ENCODE data around the gene TTBK1.
A peak's percentile ranks its signal among the peaks of the same experiment; 100 is the strongest.
"Not testable (repeated sequence)": the region's sequence is repeated elsewhere in the genome, so short reads cannot be mapped to it uniquely, and the experiment has no call there.

Gene TTBK1

DNA sequence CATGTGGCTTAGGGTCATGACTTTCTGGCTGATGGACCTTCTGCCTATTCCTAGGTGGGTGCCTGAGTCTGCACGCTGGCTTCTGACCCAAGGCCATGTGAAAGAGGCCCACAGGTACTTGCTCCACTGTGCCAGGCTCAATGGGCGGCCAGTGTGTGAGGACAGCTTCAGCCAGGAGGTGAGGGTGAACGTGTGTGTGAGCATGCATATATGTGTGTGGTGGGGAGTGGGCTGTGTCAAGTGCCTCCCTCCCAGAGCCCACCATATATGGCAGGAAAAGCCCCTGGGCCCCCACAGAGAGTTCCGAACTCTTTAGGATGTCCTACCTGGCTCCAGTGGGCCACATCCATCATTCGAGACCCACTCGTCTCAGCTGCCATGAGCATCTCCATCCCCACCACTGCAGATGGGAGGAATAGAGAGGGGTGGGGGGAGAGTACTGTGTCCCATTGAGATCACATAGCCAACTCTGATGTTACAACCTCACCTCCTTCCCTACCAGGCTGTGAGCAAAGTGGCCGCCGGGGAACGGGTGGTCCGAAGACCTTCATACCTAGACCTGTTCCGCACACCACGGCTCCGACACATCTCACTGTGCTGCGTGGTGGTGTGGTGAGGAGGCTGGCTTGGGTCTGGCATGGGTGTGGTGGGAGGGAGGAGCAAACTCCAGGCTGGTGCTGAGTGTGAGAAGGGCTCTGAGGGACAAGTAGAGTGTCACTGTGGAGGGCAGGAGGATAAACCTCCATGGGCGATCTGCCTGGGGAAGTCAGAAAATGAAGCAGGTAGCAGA lies 58.0 kb downstream of the TTBK1 start:
- DNase-seq (ENCODE audit: extremely low read depth in 1 of 2, low read depth in 1 of 2): no peak

DNA sequence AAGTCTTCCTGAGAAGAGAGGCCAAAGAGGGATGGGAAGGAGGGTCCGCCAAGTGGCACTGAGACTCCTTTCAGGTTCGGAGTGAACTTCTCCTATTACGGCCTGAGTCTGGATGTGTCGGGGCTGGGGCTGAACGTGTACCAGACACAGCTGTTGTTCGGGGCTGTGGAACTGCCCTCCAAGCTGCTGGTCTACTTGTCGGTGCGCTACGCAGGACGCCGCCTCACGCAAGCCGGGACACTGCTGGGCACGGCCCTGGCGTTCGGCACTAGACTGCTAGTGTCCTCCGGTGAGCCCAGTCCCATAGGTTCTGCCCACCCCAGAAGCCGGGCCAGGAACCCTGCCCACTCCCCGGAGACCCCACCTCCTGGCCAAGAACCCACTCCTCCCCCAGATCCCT lies 58.8 kb downstream of the TTBK1 start:
- DNase-seq (ENCODE audit: extremely low read depth in 1 of 2, low read depth in 1 of 2): no peak

DNA sequence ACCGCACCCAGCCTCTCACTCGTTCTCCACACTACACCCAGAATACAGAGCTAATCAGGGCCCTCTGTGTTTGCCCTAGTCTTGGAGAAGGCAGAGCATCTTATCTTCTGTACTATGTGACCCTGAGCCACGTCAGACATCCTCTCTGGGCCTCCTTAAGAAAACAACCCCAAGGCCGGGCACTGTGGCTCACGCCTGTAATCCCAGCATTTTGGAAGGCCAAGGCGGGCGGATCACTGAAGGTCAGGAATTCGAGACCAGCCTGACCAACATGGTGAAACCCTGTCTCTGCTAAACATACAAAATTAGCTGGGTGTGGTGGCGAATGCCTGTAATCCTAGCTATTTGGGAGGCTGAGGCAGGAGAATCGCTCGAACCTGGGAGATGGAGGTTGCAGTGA lies 59.7 kb downstream of the TTBK1 start:
- not testable (repeated sequence) for DNase-seq (ENCODE audit: extremely low read depth in 1 of 2, low read depth in 1 of 2)

DNA sequence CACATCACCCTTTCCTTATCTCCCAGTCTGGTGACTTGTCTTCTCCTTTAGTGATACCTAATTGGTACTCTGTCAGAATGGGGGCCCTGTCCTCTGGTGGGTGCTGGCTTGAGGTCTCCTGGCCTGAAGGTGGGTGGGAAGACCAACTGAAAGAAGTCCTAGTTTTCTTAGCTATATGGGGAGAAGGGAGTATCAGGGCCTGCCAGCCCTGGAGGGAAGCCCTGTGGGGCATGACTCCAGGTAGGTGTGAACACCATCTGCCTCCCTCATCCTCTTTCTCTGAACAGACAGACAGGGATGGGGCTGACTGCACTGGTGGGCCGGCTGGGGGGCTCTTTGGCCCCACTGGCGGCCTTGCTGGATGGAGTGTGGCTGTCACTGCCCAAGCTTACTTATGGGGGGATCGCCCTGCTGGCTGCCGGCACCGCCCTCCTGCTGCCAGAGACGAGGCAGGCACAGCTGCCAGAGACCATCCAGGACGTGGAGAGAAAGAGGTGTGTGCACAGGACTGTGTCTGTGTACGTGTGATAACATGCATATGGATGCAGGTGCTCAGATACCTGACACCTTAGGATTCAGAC lies 60.6 kb downstream of the TTBK1 start:
- no peak for DNase-seq (ENCODE audit: extremely low read depth in 1 of 2, low read depth in 1 of 2)

DNA sequence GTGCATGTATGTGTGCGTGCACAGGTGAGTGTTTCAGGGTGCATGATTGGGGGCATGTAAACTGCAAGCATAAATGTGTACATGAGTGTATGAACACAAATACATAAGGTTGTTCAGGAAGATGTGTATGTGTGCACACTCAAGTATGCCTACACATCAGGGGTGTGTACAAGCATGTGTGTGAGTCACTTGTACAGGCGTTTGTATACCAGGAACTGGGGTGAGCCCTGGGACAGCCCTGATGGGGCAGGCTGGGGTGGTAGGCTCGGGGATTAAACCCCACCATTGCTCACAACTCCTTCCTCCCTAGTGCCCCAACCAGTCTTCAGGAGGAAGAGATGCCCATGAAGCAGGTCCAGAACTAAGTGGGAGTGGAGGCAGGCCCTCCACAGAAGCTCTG lies 61.1 kb downstream of the TTBK1 start:
- DNase-seq (ENCODE audit: extremely low read depth in 1 of 2, low read depth in 1 of 2): no peak

DNA sequence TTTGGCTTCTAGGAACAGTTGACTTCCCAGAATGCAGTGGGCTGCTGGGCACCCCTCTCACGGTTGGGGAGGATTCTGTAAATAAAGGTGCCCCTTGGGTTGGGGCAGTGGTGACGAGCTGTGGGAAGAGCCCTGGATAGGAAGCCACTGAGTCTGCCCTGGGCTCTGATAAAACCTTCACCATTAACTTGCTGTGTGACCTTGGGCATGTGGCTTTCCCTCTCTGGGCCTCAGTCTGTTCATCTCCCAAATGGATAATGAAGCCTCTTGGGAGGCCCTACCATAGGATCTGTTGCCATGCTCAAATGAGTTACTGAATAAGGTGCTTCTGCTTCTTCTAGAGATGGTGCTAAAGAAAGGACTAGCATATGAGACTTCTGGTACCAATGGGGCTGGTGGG lies 61.6 kb downstream of the TTBK1 start:
- no peak for DNase-seq (ENCODE audit: extremely low read depth in 1 of 2, low read depth in 1 of 2)

DNA sequence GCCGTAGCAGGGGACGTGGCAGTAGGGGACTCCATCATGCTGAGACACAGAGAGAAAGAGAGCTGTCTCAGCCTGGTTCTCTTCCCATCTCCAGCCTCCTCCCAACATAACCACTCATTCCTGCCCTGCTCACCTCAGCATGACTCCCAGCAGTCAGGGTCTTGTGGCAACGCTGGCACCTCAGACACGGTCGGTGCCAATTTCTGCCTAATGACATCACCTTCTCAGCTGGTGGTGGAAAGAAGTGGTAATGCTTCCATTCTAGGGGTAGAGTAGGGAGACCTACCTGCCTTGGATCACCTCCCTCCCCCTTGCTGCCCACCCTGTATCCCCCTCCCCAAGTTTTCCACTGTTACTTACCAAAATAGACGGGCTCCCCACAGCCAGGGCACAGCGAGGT lies 62.8 kb downstream of the TTBK1 start:
- DNase-seq (ENCODE audit: extremely low read depth in 1 of 2, low read depth in 1 of 2): no peak

DNA sequence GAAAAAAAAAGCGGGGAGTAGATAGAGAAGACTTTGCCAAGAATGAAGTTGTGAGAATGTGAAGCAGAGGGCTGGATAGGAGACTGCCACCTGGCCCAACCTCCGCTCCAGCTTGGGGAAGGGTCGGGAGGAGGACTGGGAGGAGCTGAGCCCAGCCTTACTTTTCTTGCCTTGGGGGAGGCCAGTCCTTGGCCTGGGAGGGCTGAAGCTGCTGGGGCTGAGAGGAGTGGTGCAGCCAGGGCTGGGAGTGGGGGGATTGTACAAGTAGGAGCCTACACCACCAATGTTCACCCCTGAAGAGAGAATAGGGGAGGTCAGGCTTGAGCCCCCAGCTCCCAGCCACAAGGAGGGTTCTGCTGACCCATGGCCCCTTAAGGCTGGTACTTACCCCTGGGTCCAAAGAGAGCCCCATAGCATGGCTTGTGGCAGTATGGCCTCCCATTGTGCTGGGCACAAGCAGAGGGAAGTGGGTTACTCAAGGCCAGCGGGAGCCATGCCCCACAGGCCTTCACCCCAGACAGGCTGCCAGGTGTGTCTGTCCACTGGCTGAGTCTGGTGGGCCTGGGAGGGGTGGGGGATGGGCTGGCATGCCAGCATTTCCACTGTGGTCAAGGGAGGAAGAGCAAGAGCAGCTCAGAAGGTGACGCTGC lies 64.3 kb downstream of the TTBK1 start:
- DNase-seq (ENCODE audit: extremely low read depth in 1 of 2, low read depth in 1 of 2): no peak

GRCh38 chr6:43308101-43308989 lies 65.1 kb downstream of the TTBK1 start, which contains the start of gene CRIP3:
Gene CRIP3 (minus strand): TSS chr6:43308826. CDS start chr6:43308792, 34 bp downstream.
- DNase-seq (ENCODE audit: extremely low read depth in 1 of 2, low read depth in 1 of 2): peak in 1 of 2 donors; percentile 29

GRCh38 chr6:43308990-43309477 lies 65.8 kb downstream of the TTBK1 start:
- DNase-seq (ENCODE audit: extremely low read depth in 1 of 2, low read depth in 1 of 2): no peak

DNA sequence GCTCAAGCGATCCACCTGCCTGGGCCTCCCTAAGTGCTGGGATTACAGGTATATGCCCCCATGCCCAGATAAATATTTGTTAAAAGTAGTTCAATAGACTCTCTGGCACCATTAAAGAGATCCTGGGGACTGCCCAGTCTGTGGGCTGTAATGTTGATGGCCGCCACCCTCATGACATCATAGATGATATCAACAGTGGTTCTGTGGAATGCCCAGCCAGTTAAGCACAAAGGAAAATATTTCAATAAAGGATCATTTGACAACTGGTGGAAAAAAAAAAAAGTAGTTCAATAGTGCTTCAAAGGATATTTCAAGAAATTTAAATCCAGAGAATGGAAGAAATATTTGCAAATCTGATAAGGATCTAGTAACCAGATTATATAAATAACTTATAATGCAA lies 66.9 kb downstream of the TTBK1 start:
- DNase-seq (ENCODE audit: extremely low read depth in 1 of 2, low read depth in 1 of 2): no peak

GRCh38 chr6:43310624-43311023 lies 67.3 kb downstream of the TTBK1 start:
- DNase-seq (ENCODE audit: extremely low read depth in 1 of 2, low read depth in 1 of 2): no peak

GRCh38 chr6:43311666-43312065 lies 68.4 kb downstream of the TTBK1 start:
- DNase-seq (ENCODE audit: extremely low read depth in 1 of 2, low read depth in 1 of 2): no peak

DNA sequence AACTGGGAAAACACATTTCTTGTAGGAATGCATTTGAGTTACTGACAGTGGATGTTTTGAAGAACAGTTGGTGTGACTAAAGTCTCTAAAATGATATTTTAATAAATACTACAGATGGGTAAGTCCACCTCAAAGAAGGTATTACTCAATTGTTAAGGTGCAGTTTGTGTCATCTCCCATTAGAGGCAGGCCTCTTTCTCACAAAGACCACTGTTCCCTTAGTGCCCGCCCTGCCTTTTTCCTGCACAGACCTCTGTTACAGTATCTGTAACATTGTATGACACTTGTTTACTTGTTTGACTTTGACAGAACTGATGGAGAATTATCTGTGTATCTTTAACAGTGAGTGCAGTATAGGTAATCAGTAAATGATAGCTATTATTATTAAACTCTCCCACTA lies 70.5 kb downstream of the TTBK1 start:
- no peak for DNase-seq (ENCODE audit: extremely low read depth in 1 of 2, low read depth in 1 of 2)

DNA sequence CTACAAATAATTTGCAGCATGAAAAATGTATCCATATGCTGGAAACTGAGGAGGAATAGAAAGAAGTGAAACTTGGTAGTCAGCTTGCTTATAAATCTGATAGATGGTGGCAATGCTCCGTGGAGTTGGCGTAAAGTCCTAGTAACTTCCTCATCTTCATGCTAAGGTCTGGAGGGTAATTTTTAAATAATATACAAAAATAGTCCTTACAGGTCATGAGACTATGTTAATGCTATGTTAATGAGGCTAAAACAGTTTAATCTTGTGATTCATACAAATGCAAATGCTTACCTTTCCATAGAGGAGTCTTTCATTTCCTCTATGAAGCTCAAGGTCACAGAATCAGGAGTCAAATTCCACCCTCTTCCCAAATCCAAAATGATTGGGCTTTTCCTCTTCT lies 74.7 kb downstream of the TTBK1 start:
- DNase-seq (ENCODE audit: extremely low read depth in 1 of 2, low read depth in 1 of 2): no peak

DNA sequence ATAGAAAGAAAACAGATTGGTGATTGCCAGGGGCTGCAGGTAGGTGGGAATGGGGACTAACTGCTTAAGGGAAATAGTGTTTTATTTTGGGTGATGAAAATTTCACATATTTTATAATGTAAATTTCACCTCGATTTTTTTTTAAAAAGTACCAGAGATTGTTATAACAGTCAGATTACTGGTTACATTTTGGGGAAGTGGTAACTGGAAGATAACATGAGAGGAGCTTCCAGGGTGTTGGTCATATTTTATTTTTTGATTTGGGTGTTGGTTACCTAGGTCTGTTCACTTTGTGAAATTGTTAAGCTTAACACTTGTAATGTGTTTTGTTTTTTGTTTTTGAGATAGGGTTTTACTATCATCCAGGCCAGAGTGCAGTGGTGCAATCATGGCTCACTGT lies 82.6 kb downstream of the TTBK1 start:
- no peak for DNase-seq (ENCODE audit: extremely low read depth in 1 of 2, low read depth in 1 of 2)

- no peak for DNase-seq (ENCODE audit: extremely low read depth in 1 of 2, low read depth in 1 of 2)
Observed at GRCh38 chr6:43328528-43328927, 85.2 kb downstream of the TTBK1 start.

DNA sequence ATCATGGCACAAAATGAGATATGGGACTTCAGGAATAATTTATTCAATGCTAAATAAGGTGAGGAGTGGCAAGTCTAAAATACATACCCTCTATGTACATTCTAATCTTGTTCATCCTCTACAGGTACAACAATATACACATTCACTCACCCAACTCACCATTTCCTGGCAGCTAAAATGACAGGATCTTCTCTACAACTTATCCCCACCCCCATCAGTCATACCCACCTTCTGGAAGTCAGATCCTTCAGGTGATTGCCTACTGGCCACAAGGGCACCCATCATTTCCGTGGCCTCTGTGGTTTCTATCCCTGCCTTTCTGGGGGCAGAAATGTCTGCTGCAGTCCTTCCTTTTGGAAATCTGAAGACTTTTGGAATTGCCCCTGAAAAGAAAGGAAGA lies 88.2 kb downstream of the TTBK1 start:
- no peak for DNase-seq (ENCODE audit: extremely low read depth in 1 of 2, low read depth in 1 of 2)

DNA sequence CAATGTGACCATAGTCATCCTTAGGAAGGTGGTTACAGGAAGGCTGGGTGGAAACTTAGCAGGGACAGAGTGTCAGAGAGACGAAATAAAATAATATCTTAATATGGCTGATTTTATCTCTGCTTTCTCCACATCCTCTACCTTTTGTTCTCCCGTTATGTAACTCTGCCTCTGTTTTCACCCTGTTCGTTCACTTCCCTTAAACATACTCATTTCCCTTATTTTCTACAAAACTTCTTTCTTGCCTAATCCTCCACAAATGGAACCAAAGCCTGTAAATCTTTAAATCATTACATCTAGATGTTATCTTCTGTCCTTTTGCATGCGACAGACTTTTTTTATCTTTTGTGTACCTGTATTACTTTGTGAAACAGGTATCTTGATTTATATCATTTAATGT lies 88.6 kb downstream of the TTBK1 start:
- DNase-seq (ENCODE audit: extremely low read depth in 1 of 2, low read depth in 1 of 2): no peak

GRCh38 chr6:43334466-43335095 lies 91.3 kb downstream of the TTBK1 start:
- no peak for DNase-seq (ENCODE audit: extremely low read depth in 1 of 2, low read depth in 1 of 2)

DNA sequence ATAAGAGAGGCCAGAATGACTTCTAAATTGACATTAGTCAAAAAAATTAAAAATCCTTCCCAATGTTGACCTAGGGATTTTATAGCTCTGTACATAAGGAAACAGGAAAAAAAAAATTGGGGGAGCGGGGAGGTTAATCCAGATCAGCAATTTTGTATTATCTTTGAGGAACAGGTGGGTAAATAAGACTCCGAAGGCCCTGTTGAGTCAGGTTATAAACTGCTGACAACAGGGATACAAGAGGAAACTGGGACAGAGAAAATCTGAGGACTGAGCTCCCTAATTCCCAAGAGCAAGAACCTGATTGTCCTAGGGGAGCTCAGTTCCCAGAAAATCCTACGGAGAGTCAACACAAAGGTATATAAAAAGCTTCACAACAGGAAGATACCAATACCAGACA lies 92.2 kb downstream of the TTBK1 start:
- no peak for DNase-seq (ENCODE audit: extremely low read depth in 1 of 2, low read depth in 1 of 2)
